ENCODE results near the gene PAPPA.

GRCh38 chr9:116319480-116319879 is 165.9 kb downstream of the PAPPA start:
- TF ChIP-seq ZNF830 (CRISPR knock-in tag; IDR thresholded peaks at IDR 0.05) = no peak
- no peak for TF ChIP-seq POLR2A (conservative IDR thresholded peaks at IDR 0.05)
- no peak for TF ChIP-seq BRCA1 (IDR thresholded peaks at IDR 0.05)
- TF ChIP-seq BRCA1 (CRISPR knock-in tag; IDR thresholded peaks at IDR 0.05) = no peak
- no peak for TF ChIP-seq SAP30 (IDR thresholded peaks at IDR 0.05; ENCODE audit: borderline replicate concordance, insufficient read depth, low read depth, low read length, poor library complexity, severe bottlenecking)
- no peak for TF ChIP-seq ZBTB12 (CRISPR knock-in tag; IDR thresholded peaks at IDR 0.05)
- TF ChIP-seq RFX1 (IDR thresholded peaks at IDR 0.05) = no peak
- TF ChIP-seq TAF1 (IDR thresholded peaks at IDR 0.05; ENCODE audit: control insufficient read depth, extremely low read depth, insufficient read depth, low read length, severe bottlenecking) = no peak
- no peak for TF ChIP-seq CREB1 (IDR thresholded peaks at IDR 0.05)
- no peak for TF ChIP-seq CREB1 (CRISPR knock-in tag; IDR thresholded peaks at IDR 0.05)
